ENCODE measurements around the gene TSPAN13. TPM values are rescaled to one million over a fixed set of nuclear protein-coding genes. Genes with fewer than 3 reads are reported as not detected.

The TSPAN13 gene
- total RNA-seq, 4 donors from 2014 or later: 2.8 to 8.3 (median 6.9) TPM

GRCh38 chr7:16758036-16758435, 4.5 kb downstream of the TSPAN13 start:
- DNase-seq (no peak), ATAC-seq (no peak)
- no peak overlapping the region for H3K4me3 ChIP-seq
- intact Hi-C loops (cut with DNase I; ENCODE audit: low total_unique reads): no loop called here
- H3K36me3 ChIP-seq: no peaks in the 10 kb centered on the region
- in situ Hi-C loops (cut with MboI; ENCODE audit: low sequenced_read_pairs in 4 of 4): no loop called here
- no peaks in the 10 kb centered on the region for H3K9me3 ChIP-seq
- peaks cover 0 to 9% of the 10 kb centered on the region in 2 donors for H3K4me1 ChIP-seq
- TF ChIP-seq POLR2A (IDR thresholded peaks at IDR 0.05) (no peak), CTCF (IDR thresholded peaks at IDR 0.05 in 4 of 5, conservative IDR thresholded peaks at IDR 0.05 in 1 of 5) (no peak)
- H3K27ac ChIP-seq: no peak overlapping the region
- H3K27me3 ChIP-seq: no peaks in the 10 kb centered on the region

- intact Hi-C loops (cut with DNase I; ENCODE audit: low total_unique reads) (no loop called here), in situ Hi-C loops (cut with MboI; ENCODE audit: low sequenced_read_pairs in 4 of 4) (no loop called here)
- ATAC-seq: no peak
- no peaks in the 10 kb centered on the region for H3K36me3 ChIP-seq
- no peak overlapping the region for H3K27ac ChIP-seq
- H3K4me1 ChIP-seq: peaks cover 0 to 4% of the 10 kb centered on the region in 2 donors
- H3K9me3 ChIP-seq: no peaks in the 10 kb centered on the region
- TF ChIP-seq POLR2A (IDR thresholded peaks at IDR 0.05): no peak
- no peak for TF ChIP-seq CTCF (IDR thresholded peaks at IDR 0.05 in 4 of 5, conservative IDR thresholded peaks at IDR 0.05 in 1 of 5)
- H3K27me3 ChIP-seq: no peaks in the 10 kb centered on the region
- no peak overlapping the region for H3K4me3 ChIP-seq
- DNase-seq: no peak
Observed at GRCh38 chr7:16758631-16759611, 5.4 kb downstream of the TSPAN13 start.

- TF ChIP-seq CTCF (IDR thresholded peaks at IDR 0.05 in 4 of 5, conservative IDR thresholded peaks at IDR 0.05 in 1 of 5) (no peak), POLR2A (IDR thresholded peaks at IDR 0.05) (no peak)
- no peaks in the 10 kb centered on the region for H3K9me3 ChIP-seq
- H3K4me1 ChIP-seq: no peaks in the 10 kb centered on the region
- DNase-seq: no peak
- ATAC-seq: no peak
- no peaks in the 10 kb centered on the region for H3K27me3 ChIP-seq
- intact Hi-C loops (cut with DNase I; ENCODE audit: low total_unique reads): no loop called here
- no peaks in the 10 kb centered on the region for H3K36me3 ChIP-seq
- H3K4me3 ChIP-seq: no peak overlapping the region
- H3K27ac ChIP-seq: no peak overlapping the region
- in situ Hi-C loops (cut with MboI; ENCODE audit: low sequenced_read_pairs in 4 of 4): no loop called here
Observed at GRCh38 chr7:16759840-16760239, 6.3 kb downstream of the TSPAN13 start.

- Histone ChIP-seq H3K4me1 (no peaks in the 10 kb centered on the region), H3K27ac (no peak overlapping the region), H3K4me3 (no peak overlapping the region), H3K36me3 (no peaks in the 10 kb centered on the region), H3K9me3 (no peaks in the 10 kb centered on the region), H3K27me3 (no peaks in the 10 kb centered on the region)
- in situ Hi-C loops (cut with MboI; ENCODE audit: low sequenced_read_pairs in 4 of 4): no loop called here
- ATAC-seq (no peak), DNase-seq (no peak)
- TF ChIP-seq CTCF (IDR thresholded peaks at IDR 0.05 in 4 of 5, conservative IDR thresholded peaks at IDR 0.05 in 1 of 5): no peak
- no peak for TF ChIP-seq POLR2A (IDR thresholded peaks at IDR 0.05)
- intact Hi-C loops (cut with DNase I; ENCODE audit: low total_unique reads): no loop called here
Observed at GRCh38 chr7:16762177-16762576, 8.6 kb downstream of the TSPAN13 start.
